SIG-M5 treated with dmso at 0.1 percent for 504 hours (cell line): Measurements from ENCODE around the gene CAPN2.

Experiments
- DNase-seq: peaks from one replicate; lab custom pipeline; 2025; ENCODE audit not compliant: unreplicated experiment; lab: John Stamatoyannopoulos, UW

Gene CAPN2

DNA sequence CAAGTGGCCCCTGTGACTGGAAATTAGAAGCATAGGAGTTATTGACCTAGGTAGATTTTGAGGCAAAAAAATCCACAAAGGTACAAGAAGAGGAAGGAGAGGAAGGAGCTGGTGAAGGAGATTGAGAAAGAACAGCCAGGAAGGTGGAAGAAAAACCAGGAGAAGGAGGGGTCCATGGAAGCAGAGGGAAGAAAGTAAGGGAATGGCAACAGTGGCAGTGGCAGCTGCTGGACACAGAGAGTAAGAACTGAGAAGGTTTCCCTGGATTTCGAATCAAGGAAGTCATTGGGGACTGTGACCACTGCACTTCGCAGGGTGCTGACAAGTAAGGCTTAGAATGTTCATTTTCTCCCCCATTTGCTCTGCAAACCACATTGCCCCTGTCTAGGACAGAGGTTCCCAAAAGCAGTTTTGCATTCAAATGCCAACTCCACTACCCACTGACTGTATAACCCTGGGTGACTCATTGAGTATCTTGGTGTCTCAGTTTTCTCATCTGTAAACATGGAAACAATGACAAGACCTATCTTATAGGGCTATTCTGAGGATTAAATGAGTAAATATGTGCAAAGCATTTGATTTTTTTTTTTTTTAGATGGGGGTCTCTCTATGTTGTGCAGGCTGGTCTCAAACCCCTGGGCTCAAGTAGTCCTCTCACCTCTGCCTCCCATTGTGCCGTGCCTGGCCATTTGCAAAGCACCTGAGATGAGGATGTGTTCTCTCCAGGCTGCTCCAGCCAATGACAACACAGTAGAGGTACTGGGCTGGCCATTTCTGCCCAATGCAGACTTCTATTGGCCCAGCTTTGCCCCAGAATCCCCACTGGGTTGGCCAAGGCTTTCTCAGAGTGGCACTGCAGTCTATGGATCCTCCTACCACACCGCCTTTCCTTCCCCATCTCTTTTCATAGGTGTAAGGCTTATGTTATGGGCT is 9.3 kb upstream of the CAPN2 start:
- DNase-seq, result no peak

DNA sequence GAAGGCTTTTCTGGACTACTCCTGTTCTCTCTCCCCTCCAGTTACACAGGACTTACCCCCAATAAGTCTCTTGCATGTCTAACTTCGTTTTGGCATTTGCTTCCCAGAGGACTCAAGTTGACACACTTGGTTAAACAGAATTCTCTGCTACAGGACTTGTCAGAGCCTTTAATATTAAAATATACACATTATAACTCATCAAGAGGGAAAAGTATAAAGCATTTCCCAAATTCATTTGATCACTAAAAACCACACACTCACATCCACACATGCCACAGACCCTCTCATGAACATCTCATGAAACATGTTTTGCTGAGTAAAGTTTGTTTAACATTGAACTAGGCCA is 8.7 kb upstream of the CAPN2 start:
- DNase-seq, result no peak

GRCh38 chr1:223704921-223705878 is 7.1 kb upstream of the CAPN2 start:
- DNase-seq, result no peak

DNA sequence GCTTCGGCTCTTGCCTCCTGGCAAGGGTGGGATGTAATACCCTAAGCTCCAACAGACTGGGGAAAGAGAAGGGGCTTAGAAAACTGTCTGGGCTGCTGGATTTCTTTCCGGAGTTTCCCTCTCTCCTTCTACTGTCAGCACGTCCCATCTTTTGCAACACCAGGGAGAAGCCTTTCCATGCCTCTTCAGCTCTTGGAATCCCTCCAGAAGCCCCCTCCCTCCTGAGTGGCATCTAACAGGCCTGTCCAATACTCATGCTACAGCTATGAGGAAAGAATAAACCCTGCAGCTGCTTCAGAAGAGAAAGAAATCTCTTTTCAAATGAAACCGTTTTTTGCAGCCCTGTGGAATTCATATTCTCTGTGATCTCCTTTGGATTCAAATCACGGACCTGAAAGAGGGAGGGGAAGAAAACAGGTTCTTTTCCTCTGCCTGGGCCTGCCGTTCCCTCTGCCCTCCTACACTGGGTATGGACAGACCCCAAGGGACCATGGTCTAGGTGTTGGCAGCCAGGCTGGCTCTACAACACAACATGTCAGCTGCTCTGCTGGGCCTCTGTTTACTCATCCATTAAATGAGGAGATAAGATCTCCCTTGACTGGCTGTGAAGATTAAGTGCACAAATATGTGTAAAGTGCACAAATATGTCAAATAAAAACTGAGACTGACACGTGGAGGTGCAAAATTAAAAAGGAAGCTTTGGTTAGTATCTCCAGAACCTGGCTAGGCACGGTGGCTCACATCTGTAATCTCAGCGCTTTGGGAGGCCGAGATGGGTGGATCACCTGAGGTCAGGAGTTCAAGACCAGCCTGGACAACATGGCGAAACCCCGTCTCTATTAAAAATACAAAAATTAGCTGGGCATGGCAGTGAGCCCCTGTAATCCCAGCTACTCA is 6.0 kb upstream of the CAPN2 start:
- DNase-seq, result no peak

GRCh38 chr1:223707256-223708000 is 4.9 kb upstream of the CAPN2 start:
- DNase-seq, result peak; percentile 28

GRCh38 chr1:223708001-223708359 is 4.4 kb upstream of the CAPN2 start:
- DNase-seq, result no peak

GRCh38 chr1:223708651-223709268 is 3.6 kb upstream of the CAPN2 start:
- no peak for DNase-seq

DNA sequence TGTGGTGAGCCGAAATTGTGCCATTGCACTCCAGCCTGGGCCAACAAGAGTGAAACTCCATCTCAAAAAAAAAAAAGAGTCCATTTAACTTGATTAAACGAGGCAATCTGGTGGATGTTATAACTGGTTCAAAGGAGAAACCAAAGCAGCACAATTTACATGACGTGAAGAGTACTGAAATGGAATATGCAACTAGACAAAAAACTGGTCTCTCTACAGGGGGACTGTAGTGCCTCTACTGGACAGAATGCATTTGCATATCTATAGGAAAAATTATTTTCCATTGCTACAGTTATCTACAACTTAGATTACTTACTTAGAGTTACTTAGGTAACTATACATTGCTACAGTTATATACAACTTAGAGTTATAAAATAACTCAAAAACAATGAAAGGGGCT is 2.7 kb upstream of the CAPN2 start:
- DNase-seq, result peak; percentile 30

- no peak for DNase-seq
These were observed 1.9 kb upstream of the CAPN2 start for GRCh38 chr1:223710179-223711133.

GRCh38 chr1:223711173-223711572 is 1.2 kb upstream of the CAPN2 start:
- no peak for DNase-seq

GRCh38 chr1:223711747-223712193 is 569 bp upstream of the CAPN2 start:
- no peak for DNase-seq

GRCh38 chr1:223712850-223713474 is 623 bp downstream of the CAPN2 start:
- DNase-seq, result no peak

DNA sequence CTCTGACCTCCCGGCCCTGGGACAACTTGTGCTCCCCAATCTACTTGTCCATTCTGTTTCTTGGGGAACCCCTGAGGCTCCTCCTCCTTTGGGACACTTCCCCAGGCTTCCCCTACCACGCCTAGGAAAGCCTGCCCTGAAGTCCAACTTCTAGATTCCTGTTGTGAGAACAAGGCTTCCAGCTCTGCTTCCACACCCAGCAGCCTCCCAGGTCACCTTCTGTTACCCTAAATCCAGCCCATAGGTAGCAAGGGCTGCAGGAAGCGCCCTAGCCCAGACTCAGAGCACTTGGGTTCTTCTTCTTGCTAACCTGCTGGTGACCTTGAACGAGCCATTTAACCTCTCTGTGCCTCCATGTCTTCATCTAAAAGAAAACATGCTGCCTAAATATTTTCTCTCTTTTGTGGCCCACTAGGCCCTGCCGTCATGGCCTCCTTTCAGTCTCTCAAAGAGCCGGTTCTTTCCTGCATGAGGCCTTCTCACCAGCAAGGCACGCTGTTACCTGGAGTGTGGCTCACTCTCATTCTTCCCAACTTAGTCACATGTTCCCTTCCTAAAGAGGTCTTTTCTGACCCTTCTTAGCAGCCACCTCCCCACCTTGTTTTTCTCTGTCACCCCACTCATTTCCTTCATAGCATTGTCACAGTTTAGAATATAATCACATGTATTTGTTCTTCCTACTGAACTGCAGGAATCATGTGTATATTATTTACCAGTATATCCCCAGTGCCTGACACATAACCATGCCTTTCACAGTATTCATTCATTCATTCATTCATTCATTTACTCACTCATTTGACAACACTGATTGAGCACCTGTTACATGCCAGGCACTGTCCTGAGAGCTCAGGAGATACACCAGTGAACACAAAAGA is 1.4 kb downstream of the CAPN2 start:
- no peak for DNase-seq

DNA sequence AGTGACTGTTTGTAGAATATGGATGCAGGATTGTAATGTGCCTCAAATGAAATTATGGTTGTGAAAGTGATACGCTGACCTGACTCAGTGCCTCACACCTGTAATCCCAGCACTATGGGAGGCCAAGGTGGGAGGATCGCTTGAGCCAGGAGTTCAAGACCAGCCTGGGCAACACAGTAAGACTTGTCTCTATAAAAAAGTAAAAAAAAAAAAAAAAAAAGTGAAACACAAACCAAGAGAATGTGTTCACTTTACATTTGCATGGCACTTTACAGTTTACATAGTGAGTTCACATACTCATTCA is 2.0 kb downstream of the CAPN2 start:
- no peak for DNase-seq

GRCh38 chr1:223714849-223715603 is 2.7 kb downstream of the CAPN2 start:
- peak; percentile 87 for DNase-seq

DNA sequence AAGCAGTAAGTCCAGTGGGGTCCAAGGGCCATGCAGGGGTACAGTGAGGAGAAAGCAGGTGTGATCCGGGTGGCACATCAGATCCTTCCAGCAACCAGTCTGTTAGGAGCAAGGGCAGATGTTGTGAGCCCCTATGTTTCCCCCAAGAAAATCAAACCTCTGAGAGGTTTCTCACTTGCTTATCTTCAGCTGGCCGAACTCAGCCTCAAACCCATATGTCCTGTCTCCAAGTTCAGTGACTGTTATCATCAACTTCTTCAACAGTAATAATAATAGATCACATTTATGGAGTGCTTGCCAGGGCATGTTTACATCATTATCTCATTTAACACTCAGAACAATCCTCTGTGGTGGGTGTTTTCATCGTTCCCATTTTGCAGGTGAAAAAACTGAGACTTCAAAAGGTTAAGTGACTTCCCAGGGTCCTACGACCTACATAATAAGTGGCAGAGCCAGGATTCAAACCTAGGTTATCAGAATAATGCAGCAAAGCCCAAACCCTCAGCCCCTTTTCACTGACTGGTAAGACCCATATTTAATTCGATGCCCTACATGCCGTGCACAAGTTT is 3.3 kb downstream of the CAPN2 start:
- no peak for DNase-seq
